ENCODE data around the gene ARHGAP30.

The ARHGAP30 gene

DNA sequence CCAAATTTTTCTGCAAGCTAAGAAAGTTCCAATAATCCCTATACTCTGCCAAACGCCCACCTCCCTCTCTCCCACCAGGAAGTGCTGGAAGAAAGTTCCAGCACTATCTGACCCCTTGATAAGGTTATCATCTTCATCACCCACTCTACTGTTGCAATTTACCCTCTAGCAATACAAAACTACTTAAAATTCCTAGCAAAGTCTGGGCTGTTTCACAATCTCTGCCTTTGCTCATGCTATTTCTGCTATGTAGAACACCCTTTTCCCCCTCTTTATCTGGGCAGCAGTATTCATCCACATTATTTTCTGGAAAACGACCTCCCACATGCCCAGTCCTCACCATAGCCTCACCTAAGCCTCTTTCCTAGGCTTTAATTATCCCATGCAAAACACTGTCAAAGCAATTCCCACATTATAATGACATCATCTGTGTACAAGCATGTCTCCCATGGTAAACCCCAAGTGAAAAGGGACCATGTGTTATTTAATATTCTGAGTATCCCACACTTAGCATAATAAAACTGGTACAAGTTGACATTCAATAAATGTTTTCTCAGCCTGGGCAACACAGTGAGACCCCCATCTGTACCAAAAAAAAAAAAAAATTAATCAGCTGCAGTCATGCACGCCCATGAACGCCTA is 60.7 kb downstream of the ARHGAP30 start:
- TF ChIP-seq, protein P1, sequence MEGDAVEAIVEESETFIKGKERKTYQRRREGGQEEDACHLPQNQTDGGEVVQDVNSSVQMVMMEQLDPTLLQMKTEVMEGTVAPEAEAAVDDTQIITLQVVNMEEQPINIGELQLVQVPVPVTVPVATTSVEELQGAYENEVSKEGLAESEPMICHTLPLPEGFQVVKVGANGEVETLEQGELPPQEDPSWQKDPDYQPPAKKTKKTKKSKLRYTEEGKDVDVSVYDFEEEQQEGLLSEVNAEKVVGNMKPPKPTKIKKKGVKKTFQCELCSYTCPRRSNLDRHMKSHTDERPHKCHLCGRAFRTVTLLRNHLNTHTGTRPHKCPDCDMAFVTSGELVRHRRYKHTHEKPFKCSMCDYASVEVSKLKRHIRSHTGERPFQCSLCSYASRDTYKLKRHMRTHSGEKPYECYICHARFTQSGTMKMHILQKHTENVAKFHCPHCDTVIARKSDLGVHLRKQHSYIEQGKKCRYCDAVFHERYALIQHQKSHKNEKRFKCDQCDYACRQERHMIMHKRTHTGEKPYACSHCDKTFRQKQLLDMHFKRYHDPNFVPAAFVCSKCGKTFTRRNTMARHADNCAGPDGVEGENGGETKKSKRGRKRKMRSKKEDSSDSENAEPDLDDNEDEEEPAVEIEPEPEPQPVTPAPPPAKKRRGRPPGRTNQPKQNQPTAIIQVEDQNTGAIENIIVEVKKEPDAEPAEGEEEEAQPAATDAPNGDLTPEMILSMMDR (IDR thresholded peaks at IDR 0.05; ENCODE audit: borderline replicate concordance, insufficient read depth, low read depth, low read length): no peak
- no peak overlapping the region for H3K4me3 ChIP-seq (ENCODE audit: low read depth, low read length)

DNA sequence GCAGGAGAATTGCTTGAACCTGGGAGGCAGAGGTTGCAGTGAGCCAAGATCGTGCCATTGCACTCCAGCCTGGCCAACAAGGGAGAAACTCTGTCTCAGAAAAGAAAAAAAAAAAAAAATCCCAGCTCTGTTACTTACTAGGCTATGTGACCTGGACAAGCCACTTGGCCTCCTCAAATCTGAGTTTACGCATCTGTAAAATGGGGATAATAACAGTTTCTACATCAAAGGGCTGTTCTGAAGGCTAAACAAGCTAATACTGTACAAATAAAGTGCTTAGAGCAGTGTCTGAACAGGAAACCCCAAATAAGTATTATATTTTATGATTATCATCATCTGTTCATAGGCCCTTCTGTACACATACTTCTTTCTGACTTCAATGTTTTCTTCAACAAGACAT is 62.3 kb downstream of the ARHGAP30 start:
- TF ChIP-seq, protein P1 (IDR thresholded peaks at IDR 0.05; ENCODE audit: borderline replicate concordance, insufficient read depth, low read depth, low read length): no peak
- H3K4me3 ChIP-seq (ENCODE audit: low read depth, low read length): no peak overlapping the region

- H3K4me3 ChIP-seq (ENCODE audit: low read depth, low read length): no peak overlapping the region
- TF ChIP-seq, protein P1 (IDR thresholded peaks at IDR 0.05; ENCODE audit: borderline replicate concordance, insufficient read depth, low read depth, low read length): no peak
Measured at GRCh38 chr1:161006563-161006962, 63.1 kb downstream of the ARHGAP30 start.

GRCh38 chr1:161001525-161001924 is 68.2 kb downstream of the ARHGAP30 start:
- TF ChIP-seq, protein P1 (IDR thresholded peaks at IDR 0.05; ENCODE audit: borderline replicate concordance, insufficient read depth, low read depth, low read length): no peak
- no peak overlapping the region for H3K4me3 ChIP-seq (ENCODE audit: low read depth, low read length)

GRCh38 chr1:161000736-161001480 is 68.8 kb downstream of the ARHGAP30 start:
- H3K4me3 ChIP-seq (ENCODE audit: low read depth, low read length): no peak overlapping the region
- TF ChIP-seq, protein P1 (IDR thresholded peaks at IDR 0.05; ENCODE audit: borderline replicate concordance, insufficient read depth, low read depth, low read length): no peak

DNA sequence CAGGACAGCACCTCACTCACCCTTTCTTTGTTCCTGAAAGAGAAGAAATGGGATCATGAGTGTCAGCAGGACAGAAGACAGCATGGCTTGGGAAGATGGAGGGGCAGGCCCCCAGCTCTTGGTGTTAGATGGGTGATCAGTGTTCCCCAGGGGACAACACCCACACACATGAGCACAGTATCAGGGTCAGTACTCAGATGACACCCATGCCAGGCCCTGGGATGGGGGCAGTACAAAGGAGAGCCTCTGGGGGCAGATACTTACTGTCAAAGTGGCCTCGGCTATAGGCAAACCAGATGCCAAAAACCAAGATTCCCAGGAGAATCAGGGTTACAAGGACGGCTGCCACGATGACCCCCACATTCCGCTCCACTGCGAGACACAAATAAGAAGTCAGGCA is 70.3 kb downstream of the ARHGAP30 start:
- no peak overlapping the region for H3K4me3 ChIP-seq (ENCODE audit: low read depth, low read length)
- TF ChIP-seq, protein P1 (IDR thresholded peaks at IDR 0.05; ENCODE audit: borderline replicate concordance, insufficient read depth, low read depth, low read length): no peak
